Muscle layer of colon (tissue), 2 donors: ENCODE data around the gene ZFYVE9.

ENCODE experiments used
- H3K27ac ChIP-seq: one replicate; pipeline ENCODE4 v1.7.0; 2013; ENCODE audit warnings: low read depth, mild to moderate bottlenecking, low read length, moderate library complexity
- H3K27me3 ChIP-seq, 2 donors: one replicate each; pipeline ENCODE4 v1.7.0; 2013; ENCODE audit warnings: low read length in 2 of 2, mild to moderate bottlenecking in 2 of 2; ENCODE audit not compliant: insufficient read depth in 2 of 2, control insufficient read depth in 1 of 2
- H3K36me3 ChIP-seq: one replicate; pipeline ENCODE4 v1.7.0; 2013; ENCODE audit warnings: mild to moderate bottlenecking, low read length; ENCODE audit not compliant: insufficient read depth
- H3K4me1 ChIP-seq: one replicate; pipeline ENCODE4 v1.7.0; 2013; ENCODE audit warnings: mild to moderate bottlenecking, low read length; ENCODE audit not compliant: insufficient read depth
- H3K4me3 ChIP-seq, 2 donors: one replicate each; pipeline ENCODE4 v1.7.0; 2013; ENCODE audit warnings: low read length in 2 of 2, low read depth in 1 of 2, mild to moderate bottlenecking in 1 of 2, moderate library complexity in 1 of 2
- H3K9ac ChIP-seq: one replicate; pipeline ENCODE4 v1.7.0; 2013; ENCODE audit warnings: low read length
- H3K9me3 ChIP-seq: one replicate; pipeline ENCODE4 v1.7.0; 2013; ENCODE audit warnings: mild to moderate bottlenecking, low read length
- donor health status: abdominal sarcoma.
- donor health status: Adenocarcinoma of cecum.

ZFYVE9 gene

GRCh38 chr1:52235646-52236045, 93.8 kb downstream of the ZFYVE9 start:
- Histone ChIP-seq H3K4me3 (no peak overlapping the region), H3K27me3 (no peaks in the 10 kb centered on the region), H3K9me3 (no peaks in the 10 kb centered on the region), H3K4me1 (no peaks in the 10 kb centered on the region), H3K27ac (no peak overlapping the region), H3K9ac (no peak overlapping the region), H3K36me3 (peaks cover 4% of the 10 kb centered on the region)

- no peaks in the 10 kb centered on the region for H3K4me1 ChIP-seq
- no peaks in the 10 kb centered on the region for H3K9me3 ChIP-seq
- H3K36me3 ChIP-seq, result peaks cover 4% of the 10 kb centered on the region
- H3K27ac ChIP-seq, result no peak overlapping the region
- no peaks in the 10 kb centered on the region for H3K27me3 ChIP-seq
- no peak overlapping the region for H3K4me3 ChIP-seq
- H3K9ac ChIP-seq, result no peak overlapping the region
Measured at GRCh38 chr1:52237430-52237829, 95.5 kb downstream of the ZFYVE9 start.

GRCh38 chr1:52238474-52238873, 96.6 kb downstream of the ZFYVE9 start:
- H3K4me3 ChIP-seq, result no peak overlapping the region
- no peak overlapping the region for H3K27ac ChIP-seq
- no peaks in the 10 kb centered on the region for H3K9me3 ChIP-seq
- H3K27me3 ChIP-seq, result no peaks in the 10 kb centered on the region
- peaks cover 5% of the 10 kb centered on the region for H3K36me3 ChIP-seq
- H3K9ac ChIP-seq, result no peak overlapping the region
- no peaks in the 10 kb centered on the region for H3K4me1 ChIP-seq

GRCh38 chr1:52238887-52239707, 97.2 kb downstream of the ZFYVE9 start:
- Histone ChIP-seq H3K9me3 (no peaks in the 10 kb centered on the region), H3K27me3 (no peaks in the 10 kb centered on the region)

GRCh38 chr1:52239708-52240001, 97.8 kb downstream of the ZFYVE9 start:
- H3K27ac ChIP-seq, result no peak overlapping the region

More at GRCh38 chr1:52238887-52239707, 97.2 kb downstream of the ZFYVE9 start:
- H3K4me1 ChIP-seq, result no peaks in the 10 kb centered on the region
- H3K9ac ChIP-seq, result no peak overlapping the region
- H3K4me3 ChIP-seq, result no peak overlapping the region
- peaks cover 7% of the 10 kb centered on the region for H3K36me3 ChIP-seq
- no peak overlapping the region for H3K27ac ChIP-seq

GRCh38 chr1:52240592-52241210, 98.8 kb downstream of the ZFYVE9 start:
- Histone ChIP-seq H3K27me3 (no peaks in the 10 kb centered on the region), H3K4me1 (no peaks in the 10 kb centered on the region), H3K36me3 (peaks cover 7% of the 10 kb centered on the region), H3K4me3 (no peak overlapping the region), H3K9me3 (no peaks in the 10 kb centered on the region), H3K9ac (no peak overlapping the region), H3K27ac (no peak overlapping the region)

More at GRCh38 chr1:52239708-52240001, 97.8 kb downstream of the ZFYVE9 start:
- no peak overlapping the region for H3K4me3 ChIP-seq
- no peaks in the 10 kb centered on the region for H3K9me3 ChIP-seq
- H3K9ac ChIP-seq, result no peak overlapping the region
- H3K27me3 ChIP-seq, result no peaks in the 10 kb centered on the region
- no peaks in the 10 kb centered on the region for H3K4me1 ChIP-seq
- H3K36me3 ChIP-seq, result peaks cover 7% of the 10 kb centered on the region

GRCh38 chr1:52243221-52243987, 101.5 kb downstream of the ZFYVE9 start:
- no peak overlapping the region for H3K27ac ChIP-seq
- H3K9me3 ChIP-seq, result no peaks in the 10 kb centered on the region
- no peaks in the 10 kb centered on the region for H3K4me1 ChIP-seq
- no peak overlapping the region for H3K4me3 ChIP-seq
- H3K9ac ChIP-seq, result no peak overlapping the region
- peaks cover 3% of the 10 kb centered on the region for H3K36me3 ChIP-seq
- no peaks in the 10 kb centered on the region for H3K27me3 ChIP-seq

GRCh38 chr1:52249831-52250230, 107.9 kb downstream of the ZFYVE9 start:
- Histone ChIP-seq H3K9me3 (no peaks in the 10 kb centered on the region), H3K36me3 (no peaks in the 10 kb centered on the region), H3K4me3 (no peak overlapping the region), H3K27ac (no peak overlapping the region), H3K9ac (no peak overlapping the region), H3K4me1 (no peaks in the 10 kb centered on the region), H3K27me3 (no peaks in the 10 kb centered on the region)

GRCh38 chr1:52253421-52253820, 111.5 kb downstream of the ZFYVE9 start:
- Histone ChIP-seq H3K27me3 (no peaks in the 10 kb centered on the region), H3K4me3 (no peak overlapping the region), H3K36me3 (no peaks in the 10 kb centered on the region), H3K9ac (no peak overlapping the region), H3K4me1 (no peaks in the 10 kb centered on the region), H3K9me3 (no peaks in the 10 kb centered on the region), H3K27ac (no peak overlapping the region)

GRCh38 chr1:52259886-52260285, 118.0 kb downstream of the ZFYVE9 start:
- Histone ChIP-seq H3K4me1 (no peaks in the 10 kb centered on the region), H3K36me3 (no peaks in the 10 kb centered on the region), H3K27me3 (no peaks in the 10 kb centered on the region), H3K4me3 (no peak overlapping the region), H3K9ac (no peak overlapping the region), H3K9me3 (no peaks in the 10 kb centered on the region), H3K27ac (no peak overlapping the region)

GRCh38 chr1:52263153-52263910, 121.4 kb downstream of the ZFYVE9 start:
- H3K27ac ChIP-seq, result no peak overlapping the region

More at GRCh38 chr1:52263153-52263910, 121.4 kb downstream of the ZFYVE9 start:
- Histone ChIP-seq H3K27me3 (no peaks in the 10 kb centered on the region), H3K9me3 (no peaks in the 10 kb centered on the region), H3K9ac (no peak overlapping the region), H3K4me3 (no peak overlapping the region), H3K36me3 (peaks cover 5% of the 10 kb centered on the region), H3K4me1 (no peaks in the 10 kb centered on the region)
